Loucy (cell line): ENCODE results near the gene TRIM47.

ENCODE experiments used
- EZH2phosphoT487 ChIP-seq: fragments of 200-600 bp; IDR thresholded peaks from 2 replicates; pipeline ENCODE4 v1.6.1; 2018; ENCODE audit warnings: antibody characterized with exemption, mild to moderate bottlenecking, moderate library complexity, borderline replicate concordance
- TF ChIP-seq, protein P1 (sequence below): fragments of 200-600 bp; sonication (generic); conservative IDR thresholded peaks from 2 replicates; pipeline ENCODE4 v1.5.1; 2014; ENCODE audit warnings: mild to moderate bottlenecking, antibody characterized with exemption, low read length

GRCh38 chr17:75888484-75888883, 10.1 kb upstream of the TRIM47 start:
- TF ChIP-seq, protein P1, sequence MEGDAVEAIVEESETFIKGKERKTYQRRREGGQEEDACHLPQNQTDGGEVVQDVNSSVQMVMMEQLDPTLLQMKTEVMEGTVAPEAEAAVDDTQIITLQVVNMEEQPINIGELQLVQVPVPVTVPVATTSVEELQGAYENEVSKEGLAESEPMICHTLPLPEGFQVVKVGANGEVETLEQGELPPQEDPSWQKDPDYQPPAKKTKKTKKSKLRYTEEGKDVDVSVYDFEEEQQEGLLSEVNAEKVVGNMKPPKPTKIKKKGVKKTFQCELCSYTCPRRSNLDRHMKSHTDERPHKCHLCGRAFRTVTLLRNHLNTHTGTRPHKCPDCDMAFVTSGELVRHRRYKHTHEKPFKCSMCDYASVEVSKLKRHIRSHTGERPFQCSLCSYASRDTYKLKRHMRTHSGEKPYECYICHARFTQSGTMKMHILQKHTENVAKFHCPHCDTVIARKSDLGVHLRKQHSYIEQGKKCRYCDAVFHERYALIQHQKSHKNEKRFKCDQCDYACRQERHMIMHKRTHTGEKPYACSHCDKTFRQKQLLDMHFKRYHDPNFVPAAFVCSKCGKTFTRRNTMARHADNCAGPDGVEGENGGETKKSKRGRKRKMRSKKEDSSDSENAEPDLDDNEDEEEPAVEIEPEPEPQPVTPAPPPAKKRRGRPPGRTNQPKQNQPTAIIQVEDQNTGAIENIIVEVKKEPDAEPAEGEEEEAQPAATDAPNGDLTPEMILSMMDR = no peak
- TF ChIP-seq EZH2phosphoT487 = no peak
